Stomach (tissue), 9 donors: ENCODE data around the gene RPS16. TPM values are rescaled to one million over a fixed set of nuclear protein-coding genes. Genes with fewer than 3 reads are reported as not detected.

Source experiments
- DNase-seq, 2 donors: peaks; one replicate each; pipeline versions ENCODE4 v3.0.0 to v3.0.0-alpha.2; 2013 to 2019
- H3K27ac ChIP-seq, 5 donors: fragments of 200-600 bp in 4 of 5; sonication (generic) in 4 of 5; one replicate each; pipeline ENCODE4 v1.5.1; 2013 to 2019; ENCODE audit warnings: mild to moderate bottlenecking in 1 of 5, moderate library complexity in 1 of 5
- H3K27me3 ChIP-seq, 3 donors: fragments of 200-600 bp; sonication (generic); one replicate each; pipeline ENCODE4 v1.5.1; 2017 to 2019; ENCODE audit warnings: mixed run types in 1 of 3
- H3K36me3 ChIP-seq, 4 donors: fragments of 200-600 bp; sonication (generic); 1 replicate in 3 of 4; 2 replicates in 1 of 4; pipeline ENCODE4 v1.5.1; 2016 to 2019
- H3K4me1 ChIP-seq, 4 donors: fragments of 200-600 bp; sonication (generic); one replicate each; pipeline ENCODE4 v1.5.1; 2016 to 2019
- H3K4me3 ChIP-seq, 4 donors: fragments of 200-600 bp; sonication (generic) in 3 of 4; one replicate each; pipeline ENCODE4 v1.5.1; 2016 to 2019; ENCODE audit warnings: mild to moderate bottlenecking in 1 of 4
- H3K9me3 ChIP-seq, 4 donors: fragments of 200-600 bp; sonication (generic); one replicate each; pipeline ENCODE4 v1.5.1; 2016 to 2019
- CTCF ChIP-seq, 7 experiments: fragments of 450-650 bp in 4 of 7; fragments of 200-600 bp in 3 of 7; sonication (generic) in 3 of 7; IDR thresholded peaks; one replicate each; pipeline ENCODE4 v1.5.1; 2016 to 2019; ENCODE audit warnings: antibody characterized with exemption in 7 of 7, control low read depth in 2 of 7, mild to moderate bottlenecking in 1 of 7
- EP300 ChIP-seq: sonication (generic); formaldehyde crosslinking; IDR thresholded peaks from one replicate; pipeline ENCODE4 v1.6.1; 2017; ENCODE audit warnings: antibody characterized with exemption
- POLR2A ChIP-seq, 4 donors: fragments of 450-650 bp; IDR thresholded peaks; one replicate each; pipeline ENCODE4 v1.6.1; 2016; ENCODE audit warnings: antibody characterized with exemption in 4 of 4, control low read depth in 2 of 4, mild to moderate bottlenecking in 1 of 4, moderate library complexity in 1 of 4
- POLR2AphosphoS5 ChIP-seq, 3 donors: sonication (generic); formaldehyde crosslinking; IDR thresholded peaks; one replicate each; pipeline ENCODE4 v1.6.1; 2016; ENCODE audit warnings: antibody characterized with exemption in 3 of 3
- WGBS, 5 donors: extraction: QIAGEN DNeasy Blood & Tissue Kit in 3 of 5; methylation state at CpG; one replicate each; pipeline versions ENCODE4 v1.1.5 to v1.1.7; 2013 to 2018; 5-methylcytosine and 5-hydroxymethylcytosine counted together
- intact Hi-C: fragments of 100-400 bp; cut with DNase I; formaldehyde crosslinking; loops from one replicate; pipeline ENCODE4 v1.15.1; 2023; ENCODE audit warnings: low total_unique reads
- polyA plus RNA-seq, 3 donors: library from polyadenylated mRNA; stranded (reverse); fragments of 200-250 nt; gene quantifications; one replicate each; pipeline ENCODE4 v1.2.3, GENCODE V29; 2013
- total RNA-seq, 5 donors: library from RNA; depleted of rRNA; stranded (reverse); fragments of >200 nt; gene quantifications; one replicate each; pipeline versions ENCODE4 v1.1.0 to v1.2.3, GENCODE V29; 2014 to 2016
- donor health status: healthy with polysubstance abuse.
- donor health status: Bipolar disorder and iron deficiency.
- donor health status: healthy.

The RPS16 gene
- total and polyA plus RNA-seq, 8 donors: 69.0 to 4,294 (median 2,267) TPM

DNA sequence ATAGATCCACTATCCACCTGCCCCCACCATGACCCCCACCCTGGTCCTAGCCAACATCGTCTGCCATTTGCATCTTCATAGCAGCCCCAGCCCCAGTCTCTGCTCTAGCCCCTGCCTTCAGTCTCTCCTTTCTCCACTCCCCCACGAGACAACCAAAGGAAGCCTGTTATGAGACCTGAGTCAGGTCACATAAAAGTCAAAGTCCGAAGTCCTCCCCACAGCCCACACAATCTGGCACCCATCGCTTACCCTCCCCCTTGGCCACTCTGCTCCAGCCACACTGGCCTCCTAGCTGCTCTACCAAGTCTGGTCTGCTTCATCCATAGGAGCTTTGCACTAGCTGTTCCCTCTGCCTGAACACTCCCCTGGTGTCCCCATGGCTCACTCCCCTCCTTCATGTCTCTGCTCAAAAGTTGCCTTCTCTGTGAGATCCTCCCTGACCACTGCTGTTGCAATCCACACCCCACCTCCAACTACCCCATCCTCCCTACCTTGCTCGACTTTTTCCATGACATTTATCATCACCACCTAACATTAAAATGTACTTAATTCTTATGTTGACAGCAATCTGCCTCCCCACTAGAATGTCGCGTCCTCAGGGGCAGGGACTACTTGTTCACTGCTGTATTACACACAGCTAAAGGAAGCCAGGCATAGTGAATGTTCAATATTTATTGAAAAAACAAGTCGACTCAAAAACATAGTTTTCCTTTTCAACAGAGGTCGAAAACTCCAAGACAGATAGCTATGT, 24.5 kb downstream of the RPS16 start:
- H3K27me3 ChIP-seq: no peaks in the 10 kb centered on the region
- H3K4me1 ChIP-seq: peaks cover 23 to 71% (median 59%) of the 10 kb centered on the region in 4 donors
- TF ChIP-seq EP300 (no peak), POLR2AphosphoS5 (IDR thresholded peaks at IDR 0.05) (peak; percentile 5 to 99 (median 97)), CTCF (IDR thresholded peaks at IDR 0.05) (peak in 1 of 7 experiments; percentile 9), POLR2A (IDR thresholded peaks at IDR 0.05) (peak in 3 of 4 donors; percentile 79 to 85 (median 80))
- intact Hi-C loops: no loop called here
- H3K27ac ChIP-seq: peak overlapping the region; percentile 92 to 100 (median 98)
- WGBS, 5 donors: 6 to 11% (median 8%) methylated on average over 9 of the region's 9 CpGs
- DNase-seq: peak; percentile 86 to 89
- H3K4me3 ChIP-seq: peak overlapping the region; percentile 91 to 95 (median 93)
- peaks cover 15 to 23% (median 21%) of the 10 kb centered on the region in 4 donors for H3K36me3 ChIP-seq
- no peaks in the 10 kb centered on the region for H3K9me3 ChIP-seq

GRCh38 chr19:39410831-39411080, 25.0 kb downstream of the RPS16 start:
- intact Hi-C loops: no loop called here
- no peak for DNase-seq
- H3K4me3 ChIP-seq: peak overlapping the region; percentile 91 to 95 (median 93)
- H3K27ac ChIP-seq: peak overlapping the region; percentile 92 to 100 (median 98)
- TF ChIP-seq EP300 (no peak), POLR2AphosphoS5 (IDR thresholded peaks at IDR 0.05) (no peak), POLR2A (IDR thresholded peaks at IDR 0.05) (no peak), CTCF (IDR thresholded peaks at IDR 0.05) (no peak)
- no peaks in the 10 kb centered on the region for H3K9me3 ChIP-seq
- peaks cover 15 to 23% (median 20%) of the 10 kb centered on the region in 4 donors for H3K36me3 ChIP-seq
- peaks cover 26 to 76% (median 59%) of the 10 kb centered on the region in 4 donors for H3K4me1 ChIP-seq
- WGBS, 5 donors: 21 to 56% (median 47%) methylated on average over 1 of the region's 1 CpG
- no peaks in the 10 kb centered on the region for H3K27me3 ChIP-seq

GRCh38 chr19:39410017-39410830, 25.5 kb downstream of the RPS16 start:
- Histone ChIP-seq H3K4me3 (peak overlapping the region; percentile 91 to 95 (median 93)), H3K9me3 (no peaks in the 10 kb centered on the region), H3K27ac (peak overlapping the region; percentile 92 to 100 (median 98)), H3K27me3 (no peaks in the 10 kb centered on the region), H3K36me3 (peaks cover 15 to 23% (median 20%) of the 10 kb centered on the region in 4 donors), H3K4me1 (peaks cover 28 to 77% (median 59%) of the 10 kb centered on the region in 4 donors)
- peak; percentile 76 to 94 for DNase-seq
- intact Hi-C loops: no loop called here
- TF ChIP-seq POLR2AphosphoS5 (IDR thresholded peaks at IDR 0.05): peak; percentile 57 to 97 (median 94)
- TF ChIP-seq EP300: no peak
- no peak for TF ChIP-seq CTCF (IDR thresholded peaks at IDR 0.05)
- TF ChIP-seq POLR2A (IDR thresholded peaks at IDR 0.05): peak in 3 of 4 donors; percentile 33 to 97 (median 84)
- WGBS, 5 donors: 1 to 2% (median 2%) methylated on average over 31 to 35 of the region's 35 CpGs

DNA sequence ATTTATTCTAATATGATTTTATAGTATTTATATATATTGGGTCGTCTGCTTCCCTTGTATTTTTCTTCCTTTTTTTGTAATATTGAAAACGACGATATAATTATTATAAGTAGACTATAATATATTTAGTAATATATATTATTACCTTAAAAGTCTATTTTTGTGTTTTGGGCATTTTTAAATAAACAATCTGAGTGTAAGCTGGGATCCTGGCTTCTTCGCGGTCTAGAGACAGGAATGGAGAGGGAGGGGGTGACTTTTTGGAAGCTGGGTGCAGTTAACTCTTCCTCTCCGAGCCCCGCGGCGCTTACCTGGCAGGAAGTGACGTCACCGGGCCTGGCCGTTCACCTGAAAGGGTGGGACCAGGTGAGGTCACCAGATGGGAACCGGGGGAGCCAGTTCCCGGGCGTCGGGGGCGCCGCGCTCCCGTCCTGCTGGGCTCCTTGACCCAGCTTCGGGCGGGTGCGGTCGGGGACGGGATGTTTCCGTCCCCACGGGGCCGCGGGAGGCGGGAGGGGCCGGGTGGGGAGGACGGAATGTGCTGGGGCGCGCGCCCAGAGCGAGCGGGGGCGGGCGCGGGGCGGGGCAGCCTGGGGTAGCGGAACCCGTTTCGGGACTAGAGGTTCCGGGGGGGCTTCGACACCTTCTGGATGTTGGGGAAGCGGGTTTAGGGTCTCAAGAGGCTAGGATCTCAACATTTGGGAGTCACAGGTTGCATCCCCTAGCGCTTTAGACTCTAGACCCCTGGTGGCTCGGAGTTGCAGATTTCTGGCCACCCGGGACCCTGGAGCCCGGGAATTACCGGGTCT, 26.3 kb downstream of the RPS16 start:
- intact Hi-C loops: no loop called here
- TF ChIP-seq POLR2A (IDR thresholded peaks at IDR 0.05) (peak in 1 of 4 donors; percentile 71), POLR2AphosphoS5 (IDR thresholded peaks at IDR 0.05) (peak; percentile 91 to 99 (median 97)), CTCF (IDR thresholded peaks at IDR 0.05) (peak in 1 of 7 experiments; percentile 6), EP300 (peak; percentile 80)
- Histone ChIP-seq H3K9me3 (no peaks in the 10 kb centered on the region), H3K4me3 (peak overlapping the region; percentile 91 to 95 (median 93)), H3K27ac (peak overlapping the region; percentile 98 to 100 (median 99)), H3K36me3 (peaks cover 15 to 23% (median 20%) of the 10 kb centered on the region in 4 donors), H3K27me3 (no peaks in the 10 kb centered on the region), H3K4me1 (peaks cover 34 to 77% (median 59%) of the 10 kb centered on the region in 4 donors)
- DNase-seq: peak; percentile 97
- WGBS, 5 donors: 1% methylated on average over 41 to 52 of the region's 52 CpGs
